Measurements from ENCODE around the gene GAB3.

GAB3 gene

DNA sequence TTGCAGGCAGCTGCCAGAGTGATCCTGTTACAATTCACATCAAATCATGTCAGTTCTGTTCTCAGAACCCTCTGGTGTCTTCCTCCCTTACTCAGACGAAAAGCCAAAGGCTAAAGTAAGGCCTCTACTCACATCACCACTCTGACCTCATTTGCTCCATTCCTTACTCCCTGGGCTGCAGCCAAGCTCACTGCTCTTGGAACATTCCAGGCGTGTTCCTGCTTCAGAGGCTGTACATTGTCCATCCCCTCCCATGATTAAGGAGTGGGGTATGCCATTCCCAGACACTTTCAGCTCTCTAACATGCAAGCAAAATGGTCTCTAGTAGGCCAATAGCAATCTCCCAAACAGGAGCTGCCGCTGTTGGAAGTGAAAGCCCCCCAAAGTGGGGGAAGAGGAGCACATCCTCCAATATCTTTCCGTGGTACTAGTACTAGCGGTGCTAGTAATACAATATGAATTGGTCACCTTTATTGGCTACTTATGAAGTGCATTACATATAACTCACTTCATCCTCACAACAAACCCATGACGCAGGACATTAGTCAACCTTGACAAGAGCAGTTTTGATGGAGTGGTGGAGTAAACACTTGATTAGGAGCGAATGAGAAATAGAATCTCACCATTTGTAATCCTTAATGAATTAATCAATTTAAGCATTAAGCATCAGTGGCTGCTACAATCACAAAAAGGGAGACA is 15.0 kb downstream of the GAB3 start:
- H3K4me3 ChIP-seq (ENCODE audit: low read depth, low read length): no peak overlapping the region
- no peak for TF ChIP-seq CTCF (IDR thresholded peaks at IDR 0.05; ENCODE audit: borderline replicate concordance, insufficient read depth, low read depth, low read length)

GRCh38 chrX:154734061-154734781 is 16.7 kb downstream of the GAB3 start:
- H3K4me3 ChIP-seq (ENCODE audit: low read depth, low read length): no peak overlapping the region
- no peak for TF ChIP-seq CTCF (IDR thresholded peaks at IDR 0.05; ENCODE audit: borderline replicate concordance, insufficient read depth, low read depth, low read length)

DNA sequence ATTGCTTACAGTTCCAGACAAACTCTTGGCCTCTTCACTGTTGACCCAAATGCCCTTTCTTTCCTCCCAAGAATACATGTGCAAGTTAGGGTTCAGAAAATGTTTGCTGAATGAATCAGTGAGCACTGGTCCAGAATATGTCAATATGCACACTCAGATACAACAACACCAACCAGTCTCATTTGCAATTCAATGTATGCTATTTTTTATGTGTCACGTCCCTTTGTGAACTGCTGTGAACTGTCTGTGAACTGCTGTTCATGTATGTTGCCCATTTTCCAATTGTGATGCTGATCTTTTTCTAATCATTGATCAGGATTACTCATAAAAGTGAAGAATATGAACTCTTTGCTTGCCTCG is 17.8 kb downstream of the GAB3 start:
- no peak overlapping the region for H3K4me3 ChIP-seq (ENCODE audit: low read depth, low read length)

GRCh38 chrX:154732421-154733065 is 18.3 kb downstream of the GAB3 start:
- no peak overlapping the region for H3K4me3 ChIP-seq (ENCODE audit: low read depth, low read length)
- no peak for TF ChIP-seq CTCF (IDR thresholded peaks at IDR 0.05; ENCODE audit: borderline replicate concordance, insufficient read depth, low read depth, low read length)

More for the DNA sequence above, 17.8 kb downstream of the GAB3 start:
- TF ChIP-seq CTCF (IDR thresholded peaks at IDR 0.05; ENCODE audit: borderline replicate concordance, insufficient read depth, low read depth, low read length): no peak

GRCh38 chrX:154731881-154732280 is 19.0 kb downstream of the GAB3 start:
- H3K4me3 ChIP-seq (ENCODE audit: low read depth, low read length): no peak overlapping the region
- TF ChIP-seq CTCF (IDR thresholded peaks at IDR 0.05; ENCODE audit: borderline replicate concordance, insufficient read depth, low read depth, low read length): no peak

DNA sequence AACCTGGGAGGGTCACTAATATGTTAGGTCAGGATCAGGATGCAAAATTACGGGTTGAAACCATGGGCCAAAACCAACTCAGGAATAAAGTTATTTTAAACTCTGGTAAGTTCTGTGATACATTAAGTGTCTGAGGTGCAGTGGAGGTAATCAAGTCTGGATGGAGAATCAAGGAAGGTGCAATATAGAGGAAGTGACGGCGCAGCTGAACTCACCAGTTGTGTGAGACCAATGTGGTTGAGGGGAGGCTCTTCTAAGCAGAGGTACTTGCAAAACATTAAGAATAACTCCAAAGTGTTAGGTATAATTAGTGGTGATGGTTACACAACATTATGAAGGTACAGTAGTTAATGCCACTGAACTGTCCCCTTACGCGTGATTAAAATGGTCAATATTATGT is 19.7 kb downstream of the GAB3 start:
- no peak for TF ChIP-seq CTCF (IDR thresholded peaks at IDR 0.05; ENCODE audit: borderline replicate concordance, insufficient read depth, low read depth, low read length)
- H3K4me3 ChIP-seq (ENCODE audit: low read depth, low read length): no peak overlapping the region
